ENCODE measurements around the gene IMMP2L.

IMMP2L gene

DNA sequence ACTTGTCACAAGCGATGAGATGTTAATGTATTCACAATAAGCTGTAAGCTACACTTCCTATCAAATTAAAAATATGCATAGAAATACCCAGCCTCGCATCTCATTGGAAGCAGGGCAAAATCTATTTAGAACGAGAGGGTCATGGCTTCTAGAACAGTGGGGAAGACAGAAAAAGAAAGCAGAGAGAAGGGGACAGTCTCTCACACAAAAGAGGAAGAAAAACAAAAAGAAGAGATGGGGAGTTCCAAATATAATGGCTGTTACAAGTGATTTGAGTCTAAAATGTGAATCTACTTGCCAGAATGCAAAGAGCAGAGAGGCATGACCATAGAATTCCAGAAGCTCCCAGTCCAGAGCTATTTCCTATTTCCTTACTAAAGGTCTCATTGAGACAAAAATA lies 457.6 kb downstream of the IMMP2L start:
- Histone ChIP-seq H3K27me3 (no peaks in the 10 kb centered on the region), H3K4me1 (ENCODE audit: control insufficient read depth in 1 of 2, insufficient read depth in 1 of 2, low read depth in 1 of 2, low read length in 1 of 2) (no peaks in the 10 kb centered on the region), H3K4me3 (ENCODE audit: low read depth in 1 of 2, low read length in 1 of 2) (no peak overlapping the region), H3K27ac (no peak overlapping the region), H3K36me3 (no peaks in the 10 kb centered on the region), H3K9me3 (no peaks in the 10 kb centered on the region)
- TF ChIP-seq, protein P1, sequence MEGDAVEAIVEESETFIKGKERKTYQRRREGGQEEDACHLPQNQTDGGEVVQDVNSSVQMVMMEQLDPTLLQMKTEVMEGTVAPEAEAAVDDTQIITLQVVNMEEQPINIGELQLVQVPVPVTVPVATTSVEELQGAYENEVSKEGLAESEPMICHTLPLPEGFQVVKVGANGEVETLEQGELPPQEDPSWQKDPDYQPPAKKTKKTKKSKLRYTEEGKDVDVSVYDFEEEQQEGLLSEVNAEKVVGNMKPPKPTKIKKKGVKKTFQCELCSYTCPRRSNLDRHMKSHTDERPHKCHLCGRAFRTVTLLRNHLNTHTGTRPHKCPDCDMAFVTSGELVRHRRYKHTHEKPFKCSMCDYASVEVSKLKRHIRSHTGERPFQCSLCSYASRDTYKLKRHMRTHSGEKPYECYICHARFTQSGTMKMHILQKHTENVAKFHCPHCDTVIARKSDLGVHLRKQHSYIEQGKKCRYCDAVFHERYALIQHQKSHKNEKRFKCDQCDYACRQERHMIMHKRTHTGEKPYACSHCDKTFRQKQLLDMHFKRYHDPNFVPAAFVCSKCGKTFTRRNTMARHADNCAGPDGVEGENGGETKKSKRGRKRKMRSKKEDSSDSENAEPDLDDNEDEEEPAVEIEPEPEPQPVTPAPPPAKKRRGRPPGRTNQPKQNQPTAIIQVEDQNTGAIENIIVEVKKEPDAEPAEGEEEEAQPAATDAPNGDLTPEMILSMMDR (IDR thresholded peaks at IDR 0.05), result no peak

GRCh38 chr7:111103678-111104274 lies 458.5 kb downstream of the IMMP2L start:
- Histone ChIP-seq H3K4me3 (ENCODE audit: low read depth in 1 of 2, low read length in 1 of 2) (no peak overlapping the region), H3K36me3 (no peaks in the 10 kb centered on the region), H3K9me3 (no peaks in the 10 kb centered on the region), H3K4me1 (ENCODE audit: control insufficient read depth in 1 of 2, insufficient read depth in 1 of 2, low read depth in 1 of 2, low read length in 1 of 2) (no peaks in the 10 kb centered on the region), H3K27me3 (no peaks in the 10 kb centered on the region), H3K27ac (no peak overlapping the region)
- TF ChIP-seq, protein P1 (IDR thresholded peaks at IDR 0.05), result no peak

DNA sequence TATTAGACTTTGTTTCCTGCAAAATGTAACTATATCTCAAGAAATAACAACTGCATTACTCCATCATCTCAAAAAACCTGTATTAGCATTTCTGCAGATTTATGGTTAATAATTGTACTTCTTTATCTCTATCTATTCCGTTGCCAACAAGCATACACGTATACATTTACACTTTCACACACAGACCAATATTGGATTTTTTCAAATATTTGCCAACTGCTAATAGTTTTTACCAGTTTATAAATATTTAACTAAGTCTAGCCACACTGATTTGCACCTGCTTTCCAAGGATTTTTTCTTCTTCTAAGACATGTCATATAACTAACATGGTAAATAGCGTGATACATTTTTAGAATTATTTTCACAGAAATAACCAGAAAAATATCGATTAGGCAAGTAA lies 459.2 kb downstream of the IMMP2L start:
- H3K36me3 ChIP-seq, result no peaks in the 10 kb centered on the region
- no peak overlapping the region for H3K27ac ChIP-seq
- H3K4me3 ChIP-seq (ENCODE audit: low read depth in 1 of 2, low read length in 1 of 2), result no peak overlapping the region
- no peaks in the 10 kb centered on the region for H3K27me3 ChIP-seq
- H3K9me3 ChIP-seq, result no peaks in the 10 kb centered on the region
- TF ChIP-seq, protein P1 (IDR thresholded peaks at IDR 0.05), result no peak
- H3K4me1 ChIP-seq (ENCODE audit: control insufficient read depth in 1 of 2, insufficient read depth in 1 of 2, low read depth in 1 of 2, low read length in 1 of 2), result no peaks in the 10 kb centered on the region

DNA sequence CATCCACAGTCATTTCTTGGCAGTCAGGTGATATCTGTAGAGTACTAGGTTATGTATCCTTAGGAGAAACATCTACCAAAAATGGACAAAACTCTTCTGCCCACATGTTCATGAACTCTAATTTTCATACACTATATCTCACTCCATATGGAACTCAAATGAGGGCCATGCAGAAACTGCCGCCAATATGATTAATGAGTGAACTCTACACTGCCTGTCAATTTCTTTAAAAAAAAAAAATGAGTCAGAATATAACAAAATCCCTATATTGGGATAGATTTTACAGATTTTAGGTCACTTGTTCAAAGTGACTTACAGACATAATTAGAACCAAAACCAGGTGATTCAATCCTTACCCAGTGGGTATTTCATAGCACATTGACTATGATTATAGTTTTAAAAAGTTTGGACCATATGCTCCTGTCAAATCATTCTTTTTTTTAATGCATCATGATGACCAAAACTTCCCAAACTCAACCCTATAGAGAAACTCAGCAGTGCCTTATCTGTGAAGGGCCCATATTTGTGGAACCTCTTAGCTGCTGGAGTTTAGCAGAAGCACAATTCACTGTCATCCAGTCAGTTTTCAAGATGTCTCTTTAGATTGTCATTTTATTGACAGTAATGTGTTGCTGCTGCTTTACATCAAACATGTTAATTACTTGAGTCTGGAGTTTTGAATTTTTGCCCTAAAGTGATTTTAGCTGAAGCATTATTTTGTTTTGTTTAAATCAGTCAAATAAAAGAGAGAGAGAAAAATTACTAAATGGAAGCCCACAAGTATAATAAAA lies 460.2 kb downstream of the IMMP2L start:
- H3K4me1 ChIP-seq (ENCODE audit: control insufficient read depth in 1 of 2, insufficient read depth in 1 of 2, low read depth in 1 of 2, low read length in 1 of 2), result no peaks in the 10 kb centered on the region
- H3K27me3 ChIP-seq, result no peaks in the 10 kb centered on the region
- TF ChIP-seq, protein P1 (IDR thresholded peaks at IDR 0.05), result no peak
- H3K4me3 ChIP-seq (ENCODE audit: low read depth in 1 of 2, low read length in 1 of 2), result no peak overlapping the region
- H3K36me3 ChIP-seq, result no peaks in the 10 kb centered on the region
- no peak overlapping the region for H3K27ac ChIP-seq
- H3K9me3 ChIP-seq, result no peaks in the 10 kb centered on the region

DNA sequence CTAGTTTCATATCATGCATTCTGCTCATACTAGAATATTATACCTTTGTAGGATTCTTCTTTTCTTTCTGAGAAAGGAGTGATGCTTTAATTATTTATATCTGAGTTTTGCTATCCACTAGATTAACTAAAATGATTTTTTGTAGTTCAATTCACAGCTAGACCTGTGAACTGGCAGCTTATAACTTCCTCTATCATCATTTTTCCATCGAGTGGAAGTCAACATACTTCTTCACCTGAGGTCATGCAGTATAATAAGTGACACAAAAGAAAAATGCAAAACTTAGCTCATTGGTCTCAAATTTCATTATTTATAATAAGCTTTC lies 463.4 kb downstream of the IMMP2L start:
- H3K36me3 ChIP-seq, result no peaks in the 10 kb centered on the region
- no peak overlapping the region for H3K27ac ChIP-seq
- H3K9me3 ChIP-seq, result no peaks in the 10 kb centered on the region
- H3K27me3 ChIP-seq, result no peaks in the 10 kb centered on the region
- no peak overlapping the region for H3K4me3 ChIP-seq (ENCODE audit: low read depth in 1 of 2, low read length in 1 of 2)
- TF ChIP-seq, protein P1 (IDR thresholded peaks at IDR 0.05), result no peak
- no peaks in the 10 kb centered on the region for H3K4me1 ChIP-seq (ENCODE audit: control insufficient read depth in 1 of 2, insufficient read depth in 1 of 2, low read depth in 1 of 2, low read length in 1 of 2)
